ENCODE measurements around the gene SORL1.

Gene SORL1

GRCh38 chr11:121613724-121614123 lies 161.6 kb downstream of the SORL1 start:
- no peaks in the 10 kb centered on the region for H3K9me3 ChIP-seq (ENCODE audit: low read length)
- no peaks in the 10 kb centered on the region for H3K9me2 ChIP-seq (ENCODE audit: low read depth, low read length)
- no peaks in the 10 kb centered on the region for H3K79me2 ChIP-seq (ENCODE audit: insufficient read depth, low read length)
- H2AFZ ChIP-seq (ENCODE audit: low read length): no peak overlapping the region
- no peak overlapping the region for H3K9ac ChIP-seq (ENCODE audit: low read length)
- H3F3A ChIP-seq (ENCODE audit: insufficient read depth, low read length): no peaks in the 10 kb centered on the region
- H3K36me3 ChIP-seq (ENCODE audit: insufficient read depth, low read length): peaks cover 100% of the 10 kb centered on the region
- H3K27ac ChIP-seq (ENCODE audit: low read depth, low read length, poor library complexity, severe bottlenecking): no peak overlapping the region
- no peaks in the 10 kb centered on the region for H3K27me3 ChIP-seq (ENCODE audit: insufficient read depth, low read length)
- no peaks in the 10 kb centered on the region for H4K20me1 ChIP-seq (ENCODE audit: insufficient read depth, low read length)
- TF ChIP-seq CTCF (IDR thresholded peaks at IDR 0.05; ENCODE audit: low read length) (no peak), EZH2 (IDR thresholded peaks at IDR 0.05; ENCODE audit: borderline replicate concordance, low read length) (no peak)
- no peak overlapping the region for H3K4me3 ChIP-seq (ENCODE audit: low read depth, low read length, poor library complexity, severe bottlenecking)
- H3K4me1 ChIP-seq (ENCODE audit: insufficient read depth, low read length, severe bottlenecking): no peaks in the 10 kb centered on the region
- H3K4me2 ChIP-seq (ENCODE audit: low read length): no peak overlapping the region

GRCh38 chr11:121614636-121615240 lies 162.6 kb downstream of the SORL1 start:
- Histone ChIP-seq H3K4me3 (ENCODE audit: low read depth, low read length, poor library complexity, severe bottlenecking) (no peak overlapping the region), H2AFZ (ENCODE audit: low read length) (no peak overlapping the region), H4K20me1 (ENCODE audit: insufficient read depth, low read length) (no peaks in the 10 kb centered on the region), H3K9me3 (ENCODE audit: low read length) (no peaks in the 10 kb centered on the region), H3K9me2 (ENCODE audit: low read depth, low read length) (no peaks in the 10 kb centered on the region), H3F3A (ENCODE audit: insufficient read depth, low read length) (no peaks in the 10 kb centered on the region), H3K36me3 (ENCODE audit: insufficient read depth, low read length) (peaks cover 100% of the 10 kb centered on the region), H3K4me2 (ENCODE audit: low read length) (no peak overlapping the region), H3K9ac (ENCODE audit: low read length) (no peak overlapping the region), H3K27ac (ENCODE audit: low read depth, low read length, poor library complexity, severe bottlenecking) (no peak overlapping the region), H3K27me3 (ENCODE audit: insufficient read depth, low read length) (no peaks in the 10 kb centered on the region), H3K79me2 (ENCODE audit: insufficient read depth, low read length) (no peaks in the 10 kb centered on the region), H3K4me1 (ENCODE audit: insufficient read depth, low read length, severe bottlenecking) (no peaks in the 10 kb centered on the region)
- no peak for TF ChIP-seq CTCF (IDR thresholded peaks at IDR 0.05; ENCODE audit: low read length)
- TF ChIP-seq EZH2 (IDR thresholded peaks at IDR 0.05; ENCODE audit: borderline replicate concordance, low read length): no peak

GRCh38 chr11:121615501-121615900 lies 163.4 kb downstream of the SORL1 start:
- no peak overlapping the region for H3K4me3 ChIP-seq (ENCODE audit: low read depth, low read length, poor library complexity, severe bottlenecking)
- H3K27me3 ChIP-seq (ENCODE audit: insufficient read depth, low read length): no peaks in the 10 kb centered on the region
- no peak overlapping the region for H2AFZ ChIP-seq (ENCODE audit: low read length)
- peaks cover 100% of the 10 kb centered on the region for H3K36me3 ChIP-seq (ENCODE audit: insufficient read depth, low read length)
- H3K9ac ChIP-seq (ENCODE audit: low read length): no peak overlapping the region
- no peaks in the 10 kb centered on the region for H3K79me2 ChIP-seq (ENCODE audit: insufficient read depth, low read length)
- H3K9me3 ChIP-seq (ENCODE audit: low read length): no peaks in the 10 kb centered on the region
- H4K20me1 ChIP-seq (ENCODE audit: insufficient read depth, low read length): no peaks in the 10 kb centered on the region
- H3F3A ChIP-seq (ENCODE audit: insufficient read depth, low read length): no peaks in the 10 kb centered on the region
- H3K27ac ChIP-seq (ENCODE audit: low read depth, low read length, poor library complexity, severe bottlenecking): no peak overlapping the region
- H3K4me2 ChIP-seq (ENCODE audit: low read length): no peak overlapping the region
- no peaks in the 10 kb centered on the region for H3K4me1 ChIP-seq (ENCODE audit: insufficient read depth, low read length, severe bottlenecking)
- H3K9me2 ChIP-seq (ENCODE audit: low read depth, low read length): no peaks in the 10 kb centered on the region
- TF ChIP-seq EZH2 (IDR thresholded peaks at IDR 0.05; ENCODE audit: borderline replicate concordance, low read length) (no peak), CTCF (IDR thresholded peaks at IDR 0.05; ENCODE audit: low read length) (no peak)
